Esophagus mucosa (tissue), 1 donor: ENCODE data around the gene TTC21A. TPM values are rescaled to one million over a fixed set of nuclear protein-coding genes. Genes with fewer than 3 reads are reported as not detected.
A peak's percentile ranks its signal among the peaks of the same experiment; 100 is the strongest.

Source experiments
- ATAC-seq: fragments of 200-7000 bp; cut with Tn5 transposase; one replicate; pipeline ENCODE4 v1.9.1; 2020
- total RNA-seq: library from RNA; stranded (reverse); gene quantifications from one replicate; pipeline ENCODE4 v1.2.4, GENCODE V29; 2023
- donor health status: DM: yes; HTN: yes; CAD: no.

Gene TTC21A
- total RNA-seq, 1 donor from 2014 or later, result 2.3 TPM

- no peak for ATAC-seq
Measured at GRCh38 chr3:39098473-39099000, 8.9 kb upstream of the TTC21A start.

- ATAC-seq, result no peak
Measured at GRCh38 chr3:39099242-39099641, 8.2 kb upstream of the TTC21A start.

- no peak for ATAC-seq
Measured at GRCh38 chr3:39099738-39100499, 7.6 kb upstream of the TTC21A start.

- no peak for ATAC-seq
Measured at GRCh38 chr3:39100500-39100886, 7.0 kb upstream of the TTC21A start.

- ATAC-seq, result peak; percentile 48
Measured at GRCh38 chr3:39101022-39101689, 6.3 kb upstream of the TTC21A start.

GRCh38 chr3:39102504-39103323 is 4.8 kb upstream of the TTC21A start:
- ATAC-seq, result no peak

GRCh38 chr3:39103324-39103693 is 4.2 kb upstream of the TTC21A start:
- ATAC-seq, result no peak

- ATAC-seq, result no peak
Measured at GRCh38 chr3:39103791-39104552, 3.5 kb upstream of the TTC21A start.

- ATAC-seq, result no peak
Measured at GRCh38 chr3:39104961-39105686, 2.4 kb upstream of the TTC21A start.

- no peak for ATAC-seq
Measured at GRCh38 chr3:39105687-39106063, 1.8 kb upstream of the TTC21A start.

GRCh38 chr3:39106281-39106811 is 1.1 kb upstream of the TTC21A start:
- ATAC-seq, result no peak

- peak; percentile 66 for ATAC-seq
Measured at GRCh38 chr3:39106851-39107387, 561 bp upstream of the TTC21A start.

GRCh38 chr3:39108200-39108710 is 775 bp downstream of the TTC21A start:
- peak; percentile 11 for ATAC-seq

- no peak for ATAC-seq
Measured at GRCh38 chr3:39109086-39109485, 1.6 kb downstream of the TTC21A start.

- ATAC-seq, result no peak
Measured at GRCh38 chr3:39110041-39110639, 2.7 kb downstream of the TTC21A start.

- no peak for ATAC-seq
Measured at GRCh38 chr3:39112113-39112512, 4.6 kb downstream of the TTC21A start.

- no peak for ATAC-seq
Measured at GRCh38 chr3:39112535-39112934, 5.1 kb downstream of the TTC21A start.

GRCh38 chr3:39113291-39113690 is 5.8 kb downstream of the TTC21A start:
- no peak for ATAC-seq

GRCh38 chr3:39114456-39114855 is 7.0 kb downstream of the TTC21A start:
- ATAC-seq, result no peak

- ATAC-seq, result no peak
Measured at GRCh38 chr3:39115870-39116269, 8.4 kb downstream of the TTC21A start.

GRCh38 chr3:39118079-39118478 is 10.6 kb downstream of the TTC21A start:
- ATAC-seq, result no peak
